ENCODE results near the gene TMEM59L.

- TF ChIP-seq FOXM1 (IDR thresholded peaks at IDR 0.05; ENCODE audit: borderline replicate concordance) (no peak), CTBP1 (IDR thresholded peaks at IDR 0.05; ENCODE audit: borderline replicate concordance) (no peak), ELF4 (IDR thresholded peaks at IDR 0.05) (no peak), BHLHE40 (IDR thresholded peaks at IDR 0.05; ENCODE audit: borderline replicate concordance) (no peak), NFRKB (IDR thresholded peaks at IDR 0.05) (no peak), LEF1 (IDR thresholded peaks at IDR 0.05; ENCODE audit: borderline replicate concordance) (no peak), FOXK2 (IDR thresholded peaks at IDR 0.05) (no peak)
Measured at GRCh38 chr19:18612772-18613588, at the start of gene TMEM59L.
